HG03060 (cell line): ENCODE measurements around the gene RAB10.

Source experiments
- ATAC-seq: cut with Tn5 transposase; IDR thresholded peaks from one replicate; pipeline ENCODE4 v1.9.1; 2021; ENCODE audit warnings: low read depth, moderate number of reproducible peaks; ENCODE audit not compliant: unreplicated experiment

The RAB10 gene

GRCh38 chr2:26175466-26176278, 141.8 kb downstream of the RAB10 start:
- no peak for ATAC-seq

- no peak for ATAC-seq
These were observed 142.4 kb downstream of the RAB10 start for GRCh38 chr2:26176279-26176615.

- no peak for ATAC-seq
These were observed 143.2 kb downstream of the RAB10 start for GRCh38 chr2:26177122-26177521.

- ATAC-seq = no peak
These were observed 144.4 kb downstream of the RAB10 start for GRCh38 chr2:26178246-26178645.

GRCh38 chr2:26178746-26179436, 145.0 kb downstream of the RAB10 start:
- ATAC-seq = no peak

GRCh38 chr2:26179446-26179913, 145.6 kb downstream of the RAB10 start:
- no peak for ATAC-seq

- no peak for ATAC-seq
These were observed 148.6 kb downstream of the RAB10 start for GRCh38 chr2:26182441-26182840.

GRCh38 chr2:26182887-26183630, 149.2 kb downstream of the RAB10 start:
- no peak for ATAC-seq

GRCh38 chr2:26184121-26184520, 150.2 kb downstream of the RAB10 start:
- ATAC-seq = no peak

- ATAC-seq = no peak
These were observed 150.8 kb downstream of the RAB10 start for GRCh38 chr2:26184555-26185303.

GRCh38 chr2:26185304-26185928, 151.5 kb downstream of the RAB10 start:
- no peak for ATAC-seq

- ATAC-seq = no peak
These were observed 152.3 kb downstream of the RAB10 start for GRCh38 chr2:26185954-26186770.
